GM23338 (cell line): ENCODE results near the gene MOCOS. TPM values are rescaled to one million over a fixed set of nuclear protein-coding genes. Genes with fewer than 3 reads are reported as not detected.

Source experiments
- ATAC-seq: fragments of 200-7000 bp; cut with Tn5 transposase; 3 replicates; pipeline ENCODE4 v1.9.1; 2020
- DNase-seq: peaks from one replicate; pipeline ENCODE4 v3.0.0-alpha.2; 2015; ENCODE audit warnings: low spot score
- H2AFZ ChIP-seq: fragments of 200-600 bp; sonication (generic); 2 replicates; pipeline ENCODE4 v1.8.0; 2016; ENCODE audit warnings: antibody characterized with exemption, mild to moderate bottlenecking, moderate library complexity
- H3F3A ChIP-seq: fragments of 200-600 bp; sonication (generic); replicated peaks from 2 replicates; pipeline ENCODE4 v1.8.0; 2017; ENCODE audit warnings: antibody characterized with exemption, mixed run types, low read depth
- H3K27ac ChIP-seq: fragments of 200-600 bp; sonication (generic); 2 replicates; pipeline ENCODE4 v1.6.1; 2016; ENCODE audit warnings: low read depth
- H3K27me3 ChIP-seq: fragments of 200-600 bp; sonication (generic); 2 replicates; pipeline ENCODE4 v1.8.0; 2016; ENCODE audit warnings: mild to moderate bottlenecking, mixed run types, moderate library complexity; ENCODE audit not compliant: insufficient read depth
- H3K36me3 ChIP-seq: fragments of 200-600 bp; sonication (generic); 2 replicates; pipeline ENCODE4 v1.8.0; 2016; ENCODE audit warnings: mild to moderate bottlenecking; ENCODE audit not compliant: insufficient read depth
- H3K4me1 ChIP-seq: fragments of 200-600 bp; sonication (generic); 2 replicates; pipeline ENCODE4 v1.8.0; 2016; ENCODE audit warnings: mild to moderate bottlenecking, moderate library complexity; ENCODE audit not compliant: insufficient read depth
- H3K4me2 ChIP-seq: fragments of 200-600 bp; sonication (generic); 2 replicates; pipeline ENCODE4 v1.7.1; 2017; ENCODE audit warnings: mixed run types
- H3K4me3 ChIP-seq: fragments of 200-600 bp; sonication (generic); 2 replicates; pipeline ENCODE4 v1.6.1; 2016; ENCODE audit warnings: mixed run types
- H3K79me2 ChIP-seq: fragments of 200-600 bp; sonication (generic); replicated peaks from 2 replicates; pipeline ENCODE4 v1.8.0; 2017; ENCODE audit warnings: mild to moderate bottlenecking; ENCODE audit not compliant: insufficient read depth
- H3K9me2 ChIP-seq: fragments of 200-600 bp; sonication (generic); 2 replicates; pipeline ENCODE4 v1.8.0; 2017; ENCODE audit not compliant: insufficient read depth
- H4K20me1 ChIP-seq: fragments of 200-600 bp; sonication (generic); replicated peaks from 2 replicates; pipeline ENCODE4 v1.8.0; 2017; ENCODE audit warnings: mild to moderate bottlenecking; ENCODE audit not compliant: insufficient read depth
- H3K27ac Mint-ChIP-seq: 2 replicates; pipeline ENCODE4 v1.8.0; 2020; ENCODE audit warnings: inconsistent platforms, mild to moderate bottlenecking, moderate library complexity, mixed read lengths
- H3K27me3 Mint-ChIP-seq: 3 replicates; pipeline ENCODE4 v1.8.0; 2022; ENCODE audit warnings: low read depth, mild to moderate bottlenecking, moderate library complexity, mixed read lengths, inconsistent platforms; ENCODE audit not compliant: insufficient read depth, poor library complexity
- H3K36me3 Mint-ChIP-seq: 3 replicates; pipeline ENCODE4 v1.8.0; 2021; ENCODE audit warnings: low read depth, mild to moderate bottlenecking, inconsistent platforms, moderate library complexity, mixed read lengths
- H3K4me1 Mint-ChIP-seq: 3 replicates; pipeline ENCODE4 v1.8.0; 2020; ENCODE audit warnings: mild to moderate bottlenecking, inconsistent platforms, mixed read lengths
- H3K4me3 Mint-ChIP-seq: 3 replicates; pipeline ENCODE4 v1.8.0; 2021; ENCODE audit warnings: moderate library complexity, mild to moderate bottlenecking, inconsistent platforms, mixed read lengths
- H3K9me3 Mint-ChIP-seq: 3 replicates; pipeline ENCODE4 v1.8.0; 2020; ENCODE audit warnings: moderate library complexity, mild to moderate bottlenecking, inconsistent platforms, mixed read lengths
- CREB1 ChIP-seq: fragments of 250-450 bp; sonication (Bioruptor Pico); IDR thresholded peaks from 2 replicates; pipeline ENCODE4 v1.5.0; 2020; ENCODE audit warnings: low read depth, mild to moderate bottlenecking, moderate library complexity
- ETS1 ChIP-seq: IDR thresholded peaks from 2 replicates; pipeline ENCODE4 v1.6.1; 2016; ENCODE audit warnings: antibody characterized with exemption
- EZH2 ChIP-seq: fragments of 200-600 bp; sonication (generic); IDR thresholded peaks from one replicate; pipeline ENCODE4 v1.8.0; 2017; ENCODE audit warnings: antibody characterized with exemption, mild to moderate bottlenecking, low read depth; ENCODE audit not compliant: unreplicated experiment
- EZH2phosphoT487 ChIP-seq: fragments of 200-600 bp; sonication (generic); IDR thresholded peaks from one replicate; pipeline ENCODE4 v1.8.1; 2018; ENCODE audit warnings: antibody characterized with exemption; ENCODE audit not compliant: unreplicated experiment
- JUNB ChIP-seq: IDR thresholded peaks from one replicate; pipeline ENCODE4 v1.6.1; 2016; ENCODE audit warnings: antibody characterized with exemption; ENCODE audit not compliant: unreplicated experiment
- NANOG ChIP-seq: IDR thresholded peaks from 2 replicates; pipeline ENCODE4 v1.6.1; 2016; ENCODE audit warnings: antibody characterized with exemption, borderline replicate concordance
- POLR2AphosphoS5 ChIP-seq: IDR thresholded peaks from 2 replicates; pipeline ENCODE4 v1.6.1; 2016; ENCODE audit warnings: antibody characterized with exemption, low read depth
- STAT1 ChIP-seq: IDR thresholded peaks from one replicate; pipeline ENCODE4 v1.6.1; 2016; ENCODE audit warnings: antibody characterized with exemption; ENCODE audit not compliant: unreplicated experiment
- ZNF114 ChIP-seq: fragments of 250-450 bp; sonication (Bioruptor Pico); IDR thresholded peaks from 2 replicates; pipeline ENCODE4 v1.5.0; 2020; ENCODE audit warnings: mild to moderate bottlenecking, moderate library complexity
- ZNF331 ChIP-seq: fragments of 250-450 bp; sonication (Bioruptor Pico); IDR thresholded peaks from 2 replicates; pipeline ENCODE4 v1.5.0; 2020; ENCODE audit warnings: low read depth, mild to moderate bottlenecking, moderate library complexity
- polyA plus RNA-seq: library from polyadenylated mRNA; unstranded; fragments of >200 nt; fragmentation: Nextera tagmentation; extraction: Ambion mirVana; gene quantifications from 2 replicates; pipeline ENCODE4 v1.2.1, GENCODE V29; 2016
- total RNA-seq: library from RNA; depleted of rRNA; stranded (reverse); fragments of >200 nt; shearing (Covaris generic); gene quantifications from 2 replicates; pipeline ENCODE4 v1.2.3, GENCODE V29; 2014
- TF ChIP-seq, protein P1 (sequence below): fragments of 250-450 bp; sonication (Bioruptor Pico); IDR thresholded peaks from 2 replicates; pipeline ENCODE4 v1.5.0; 2020; ENCODE audit warnings: mild to moderate bottlenecking, moderate library complexity
- TF ChIP-seq, protein P2 (sequence below): IDR thresholded peaks from one replicate; pipeline ENCODE4 v1.6.1; 2018; ENCODE audit warnings: antibody characterized with exemption; ENCODE audit not compliant: unreplicated experiment
- TF ChIP-seq, protein P3 (sequence below), 2 experiments: fragments of 200-600 bp in 1 of 2; sonication (generic) in 1 of 2; conservative IDR thresholded peaks; 2 replicates each; pipeline versions ENCODE4 v1.5.1 to v1.6.1; 2016 to 2017; ENCODE audit warnings: antibody characterized with exemption in 2 of 2, low read depth in 2 of 2, mild to moderate bottlenecking in 2 of 2, moderate library complexity in 1 of 2

The MOCOS gene
- total and polyA plus RNA-seq, 2 experiments from 2014 or later, result 3.9 to 7.2 TPM

- Histone ChIP-seq H3K9me2 (no peaks in the 10 kb centered on the region), H3K27ac (no peak overlapping the region), H3K4me2 (no peak overlapping the region), H2AFZ (no peak overlapping the region), H3K36me3 (no peaks in the 10 kb centered on the region), H3K4me1 (no peaks in the 10 kb centered on the region; the same call in 1 of the 2 replicates), H4K20me1 (0 out of 2 replicates have a peak, but pooled peaks cover 3% of the 10 kb centered on the region), H3F3A (no peaks in the 10 kb centered on the region), H3K79me2 (no peaks in the 10 kb centered on the region), H3K4me3 (no peak overlapping the region), H3K27me3 (no peaks in the 10 kb centered on the region)
- TF ChIP-seq, protein P1, sequence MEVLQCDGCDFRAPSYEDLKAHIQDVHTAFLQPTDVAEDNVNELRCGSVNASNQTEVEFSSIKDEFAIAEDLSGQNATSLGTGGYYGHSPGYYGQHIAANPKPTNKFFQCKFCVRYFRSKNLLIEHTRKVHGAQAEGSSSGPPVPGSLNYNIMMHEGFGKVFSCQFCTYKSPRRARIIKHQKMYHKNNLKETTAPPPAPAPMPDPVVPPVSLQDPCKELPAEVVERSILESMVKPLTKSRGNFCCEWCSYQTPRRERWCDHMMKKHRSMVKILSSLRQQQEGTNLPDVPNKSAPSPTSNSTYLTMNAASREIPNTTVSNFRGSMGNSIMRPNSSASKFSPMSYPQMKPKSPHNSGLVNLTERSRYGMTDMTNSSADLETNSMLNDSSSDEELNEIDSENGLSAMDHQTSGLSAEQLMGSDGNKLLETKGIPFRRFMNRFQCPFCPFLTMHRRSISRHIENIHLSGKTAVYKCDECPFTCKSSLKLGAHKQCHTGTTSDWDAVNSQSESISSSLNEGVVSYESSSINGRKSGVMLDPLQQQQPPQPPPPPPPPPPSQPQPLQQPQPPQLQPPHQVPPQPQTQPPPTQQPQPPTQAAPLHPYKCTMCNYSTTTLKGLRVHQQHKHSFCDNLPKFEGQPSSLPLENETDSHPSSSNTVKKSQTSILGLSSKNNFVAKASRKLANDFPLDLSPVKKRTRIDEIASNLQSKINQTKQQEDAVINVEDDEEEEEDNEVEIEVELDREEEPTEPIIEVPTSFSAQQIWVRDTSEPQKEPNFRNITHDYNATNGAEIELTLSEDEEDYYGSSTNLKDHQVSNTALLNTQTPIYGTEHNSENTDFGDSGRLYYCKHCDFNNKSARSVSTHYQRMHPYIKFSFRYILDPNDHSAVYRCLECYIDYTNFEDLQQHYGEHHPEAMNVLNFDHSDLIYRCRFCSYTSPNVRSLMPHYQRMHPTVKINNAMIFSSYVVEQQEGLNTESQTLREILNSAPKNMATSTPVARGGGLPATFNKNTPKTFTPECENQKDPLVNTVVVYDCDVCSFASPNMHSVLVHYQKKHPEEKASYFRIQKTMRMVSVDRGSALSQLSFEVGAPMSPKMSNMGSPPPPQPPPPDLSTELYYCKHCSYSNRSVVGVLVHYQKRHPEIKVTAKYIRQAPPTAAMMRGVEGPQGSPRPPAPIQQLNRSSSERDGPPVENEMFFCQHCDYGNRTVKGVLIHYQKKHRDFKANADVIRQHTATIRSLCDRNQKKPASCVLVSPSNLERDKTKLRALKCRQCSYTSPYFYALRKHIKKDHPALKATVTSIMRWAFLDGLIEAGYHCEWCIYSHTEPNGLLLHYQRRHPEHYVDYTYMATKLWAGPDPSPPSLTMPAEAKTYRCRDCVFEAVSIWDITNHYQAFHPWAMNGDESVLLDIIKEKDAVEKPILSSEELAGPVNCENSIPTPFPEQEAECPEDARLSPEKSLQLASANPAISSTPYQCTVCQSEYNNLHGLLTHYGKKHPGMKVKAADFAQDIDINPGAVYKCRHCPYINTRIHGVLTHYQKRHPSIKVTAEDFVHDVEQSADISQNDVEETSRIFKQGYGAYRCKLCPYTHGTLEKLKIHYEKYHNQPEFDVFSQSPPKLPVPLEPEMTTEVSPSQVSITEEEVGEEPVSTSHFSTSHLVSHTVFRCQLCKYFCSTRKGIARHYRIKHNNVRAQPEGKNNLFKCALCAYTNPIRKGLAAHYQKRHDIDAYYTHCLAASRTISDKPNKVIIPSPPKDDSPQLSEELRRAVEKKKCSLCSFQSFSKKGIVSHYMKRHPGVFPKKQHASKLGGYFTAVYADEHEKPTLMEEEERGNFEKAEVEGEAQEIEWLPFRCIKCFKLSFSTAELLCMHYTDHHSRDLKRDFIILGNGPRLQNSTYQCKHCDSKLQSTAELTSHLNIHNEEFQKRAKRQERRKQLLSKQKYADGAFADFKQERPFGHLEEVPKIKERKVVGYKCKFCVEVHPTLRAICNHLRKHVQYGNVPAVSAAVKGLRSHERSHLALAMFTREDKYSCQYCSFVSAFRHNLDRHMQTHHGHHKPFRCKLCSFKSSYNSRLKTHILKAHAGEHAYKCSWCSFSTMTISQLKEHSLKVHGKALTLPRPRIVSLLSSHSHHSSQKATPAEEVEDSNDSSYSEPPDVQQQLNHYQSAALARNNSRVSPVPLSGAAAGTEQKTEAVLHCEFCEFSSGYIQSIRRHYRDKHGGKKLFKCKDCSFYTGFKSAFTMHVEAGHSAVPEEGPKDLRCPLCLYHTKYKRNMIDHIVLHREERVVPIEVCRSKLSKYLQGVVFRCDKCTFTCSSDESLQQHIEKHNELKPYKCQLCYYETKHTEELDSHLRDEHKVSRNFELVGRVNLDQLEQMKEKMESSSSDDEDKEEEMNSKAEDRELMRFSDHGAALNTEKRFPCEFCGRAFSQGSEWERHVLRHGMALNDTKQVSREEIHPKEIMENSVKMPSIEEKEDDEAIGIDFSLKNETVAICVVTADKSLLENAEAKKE (CRISPR knock-in tag), result no peak
- TF ChIP-seq JUNB, result no peak
- no peak for TF ChIP-seq EZH2phosphoT487
- no peak for TF ChIP-seq ZNF114 (CRISPR knock-in tag)
- TF ChIP-seq ETS1, result no peak
- no peak for TF ChIP-seq POLR2AphosphoS5
- no peak for TF ChIP-seq CREB1 (CRISPR knock-in tag)
- TF ChIP-seq, protein P2, sequence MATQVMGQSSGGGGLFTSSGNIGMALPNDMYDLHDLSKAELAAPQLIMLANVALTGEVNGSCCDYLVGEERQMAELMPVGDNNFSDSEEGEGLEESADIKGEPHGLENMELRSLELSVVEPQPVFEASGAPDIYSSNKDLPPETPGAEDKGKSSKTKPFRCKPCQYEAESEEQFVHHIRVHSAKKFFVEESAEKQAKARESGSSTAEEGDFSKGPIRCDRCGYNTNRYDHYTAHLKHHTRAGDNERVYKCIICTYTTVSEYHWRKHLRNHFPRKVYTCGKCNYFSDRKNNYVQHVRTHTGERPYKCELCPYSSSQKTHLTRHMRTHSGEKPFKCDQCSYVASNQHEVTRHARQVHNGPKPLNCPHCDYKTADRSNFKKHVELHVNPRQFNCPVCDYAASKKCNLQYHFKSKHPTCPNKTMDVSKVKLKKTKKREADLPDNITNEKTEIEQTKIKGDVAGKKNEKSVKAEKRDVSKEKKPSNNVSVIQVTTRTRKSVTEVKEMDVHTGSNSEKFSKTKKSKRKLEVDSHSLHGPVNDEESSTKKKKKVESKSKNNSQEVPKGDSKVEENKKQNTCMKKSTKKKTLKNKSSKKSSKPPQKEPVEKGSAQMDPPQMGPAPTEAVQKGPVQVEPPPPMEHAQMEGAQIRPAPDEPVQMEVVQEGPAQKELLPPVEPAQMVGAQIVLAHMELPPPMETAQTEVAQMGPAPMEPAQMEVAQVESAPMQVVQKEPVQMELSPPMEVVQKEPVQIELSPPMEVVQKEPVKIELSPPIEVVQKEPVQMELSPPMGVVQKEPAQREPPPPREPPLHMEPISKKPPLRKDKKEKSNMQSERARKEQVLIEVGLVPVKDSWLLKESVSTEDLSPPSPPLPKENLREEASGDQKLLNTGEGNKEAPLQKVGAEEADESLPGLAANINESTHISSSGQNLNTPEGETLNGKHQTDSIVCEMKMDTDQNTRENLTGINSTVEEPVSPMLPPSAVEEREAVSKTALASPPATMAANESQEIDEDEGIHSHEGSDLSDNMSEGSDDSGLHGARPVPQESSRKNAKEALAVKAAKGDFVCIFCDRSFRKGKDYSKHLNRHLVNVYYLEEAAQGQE, result no peak
- no peak for TF ChIP-seq STAT1
- no peak for TF ChIP-seq EZH2
- no peak for TF ChIP-seq NANOG
- no peak for TF ChIP-seq ZNF331 (CRISPR knock-in tag)
- TF ChIP-seq, protein P3, sequence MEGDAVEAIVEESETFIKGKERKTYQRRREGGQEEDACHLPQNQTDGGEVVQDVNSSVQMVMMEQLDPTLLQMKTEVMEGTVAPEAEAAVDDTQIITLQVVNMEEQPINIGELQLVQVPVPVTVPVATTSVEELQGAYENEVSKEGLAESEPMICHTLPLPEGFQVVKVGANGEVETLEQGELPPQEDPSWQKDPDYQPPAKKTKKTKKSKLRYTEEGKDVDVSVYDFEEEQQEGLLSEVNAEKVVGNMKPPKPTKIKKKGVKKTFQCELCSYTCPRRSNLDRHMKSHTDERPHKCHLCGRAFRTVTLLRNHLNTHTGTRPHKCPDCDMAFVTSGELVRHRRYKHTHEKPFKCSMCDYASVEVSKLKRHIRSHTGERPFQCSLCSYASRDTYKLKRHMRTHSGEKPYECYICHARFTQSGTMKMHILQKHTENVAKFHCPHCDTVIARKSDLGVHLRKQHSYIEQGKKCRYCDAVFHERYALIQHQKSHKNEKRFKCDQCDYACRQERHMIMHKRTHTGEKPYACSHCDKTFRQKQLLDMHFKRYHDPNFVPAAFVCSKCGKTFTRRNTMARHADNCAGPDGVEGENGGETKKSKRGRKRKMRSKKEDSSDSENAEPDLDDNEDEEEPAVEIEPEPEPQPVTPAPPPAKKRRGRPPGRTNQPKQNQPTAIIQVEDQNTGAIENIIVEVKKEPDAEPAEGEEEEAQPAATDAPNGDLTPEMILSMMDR (conservative IDR thresholded peaks at IDR 0.05; ENCODE audit: low read depth in 2 of 2), result no peak
- DNase-seq (no peak), ATAC-seq (no peak)
- Mint-ChIP-seq H3K27ac (no peak overlapping the region), H3K4me3 (no peak overlapping the region), H3K36me3 (peaks cover 10% of the 10 kb centered on the region), H3K27me3 (peaks cover 2% of the 10 kb centered on the region), H3K9me3 (no peaks in the 10 kb centered on the region), H3K4me1 (peaks cover 20% of the 10 kb centered on the region)
Measured at GRCh38 chr18:36265015-36265414, 77.7 kb downstream of the MOCOS start.
